GM06990 (cell line): ENCODE data around the gene UFM1.
"Not testable (repeated sequence)": the region's sequence is repeated elsewhere in the genome, so short reads cannot be mapped to it uniquely, and the experiment has no call there.

Experiments used
- DNase-seq: peaks from one replicate; pipeline ENCODE4 v3.0.0-alpha.2; 2011; ENCODE audit not compliant: insufficient read length; ENCODE audit errors: extremely low read depth
- H3K27me3 ChIP-seq: replicated peaks from 2 replicates; pipeline ENCODE4 v1.6.0; 2011; ENCODE audit warnings: low read length; ENCODE audit not compliant: control insufficient read depth, insufficient read depth
- H3K36me3 ChIP-seq: 2 replicates; pipeline ENCODE4 v1.5.1; 2011; ENCODE audit warnings: low read length; ENCODE audit not compliant: control insufficient read depth, insufficient read depth
- H3K4me3 ChIP-seq: replicated peaks from 2 replicates; pipeline ENCODE4 v1.5.1; 2011; ENCODE audit warnings: low read depth, mild to moderate bottlenecking, control low read depth, low read length
- TF ChIP-seq, protein P1 (sequence below): IDR thresholded peaks from 2 replicates; pipeline ENCODE4 v1.5.1; 2011; ENCODE audit warnings: low read length, control low read depth, mild to moderate bottlenecking, inconsistent platforms; ENCODE audit not compliant: insufficient read depth, poor library complexity, severe bottlenecking

Gene UFM1

DNA sequence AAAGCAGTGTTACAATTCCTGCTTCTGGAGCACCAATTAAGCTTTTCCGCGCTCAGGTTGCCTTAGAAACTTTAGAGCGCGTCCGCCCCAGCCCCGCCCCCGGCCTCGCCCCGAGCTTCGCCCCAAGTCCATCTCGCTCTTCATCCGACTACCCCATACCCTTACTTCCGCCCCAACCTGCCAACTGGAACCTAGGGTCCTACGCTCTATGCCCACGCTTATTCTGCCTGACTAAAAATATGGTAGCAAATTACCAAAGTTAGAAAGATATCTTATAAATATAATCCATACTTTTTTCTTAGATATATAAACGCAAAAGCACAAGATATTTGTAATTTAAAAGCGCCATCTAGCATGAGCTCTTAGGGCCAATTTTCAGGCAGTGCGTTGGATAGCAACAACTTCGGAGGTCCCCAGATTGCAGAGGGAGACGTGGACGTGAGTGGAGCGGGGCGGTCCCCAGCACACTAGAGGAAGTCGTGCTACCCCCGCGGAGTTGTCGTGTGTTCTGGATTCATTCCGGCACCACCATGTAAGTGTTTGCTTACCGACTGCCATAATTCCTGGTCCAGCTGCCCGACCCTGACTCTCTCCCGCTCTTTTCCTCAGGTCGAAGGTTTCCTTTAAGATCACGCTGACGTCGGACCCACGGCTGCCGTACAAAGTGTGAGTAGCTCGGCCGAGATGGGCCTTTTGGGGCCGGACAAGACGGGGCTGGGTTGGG is at the start of gene UFM1:
Gene UFM1, plus strand, starts transcription at position 462 of the 724 bp plus-strand sequence. Its CDS starts 69 bp downstream, at position 531.
- H3K27me3 ChIP-seq = no peaks in the 10 kb centered on the region
- peak; percentile 91 for DNase-seq
- no peaks in the 10 kb centered on the region; the same call in 1 of the 2 replicates for H3K36me3 ChIP-seq
- TF ChIP-seq, protein P1, sequence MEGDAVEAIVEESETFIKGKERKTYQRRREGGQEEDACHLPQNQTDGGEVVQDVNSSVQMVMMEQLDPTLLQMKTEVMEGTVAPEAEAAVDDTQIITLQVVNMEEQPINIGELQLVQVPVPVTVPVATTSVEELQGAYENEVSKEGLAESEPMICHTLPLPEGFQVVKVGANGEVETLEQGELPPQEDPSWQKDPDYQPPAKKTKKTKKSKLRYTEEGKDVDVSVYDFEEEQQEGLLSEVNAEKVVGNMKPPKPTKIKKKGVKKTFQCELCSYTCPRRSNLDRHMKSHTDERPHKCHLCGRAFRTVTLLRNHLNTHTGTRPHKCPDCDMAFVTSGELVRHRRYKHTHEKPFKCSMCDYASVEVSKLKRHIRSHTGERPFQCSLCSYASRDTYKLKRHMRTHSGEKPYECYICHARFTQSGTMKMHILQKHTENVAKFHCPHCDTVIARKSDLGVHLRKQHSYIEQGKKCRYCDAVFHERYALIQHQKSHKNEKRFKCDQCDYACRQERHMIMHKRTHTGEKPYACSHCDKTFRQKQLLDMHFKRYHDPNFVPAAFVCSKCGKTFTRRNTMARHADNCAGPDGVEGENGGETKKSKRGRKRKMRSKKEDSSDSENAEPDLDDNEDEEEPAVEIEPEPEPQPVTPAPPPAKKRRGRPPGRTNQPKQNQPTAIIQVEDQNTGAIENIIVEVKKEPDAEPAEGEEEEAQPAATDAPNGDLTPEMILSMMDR = no peak
- H3K4me3 ChIP-seq = peak within 1 kb of the TSS; percentile 81

DNA sequence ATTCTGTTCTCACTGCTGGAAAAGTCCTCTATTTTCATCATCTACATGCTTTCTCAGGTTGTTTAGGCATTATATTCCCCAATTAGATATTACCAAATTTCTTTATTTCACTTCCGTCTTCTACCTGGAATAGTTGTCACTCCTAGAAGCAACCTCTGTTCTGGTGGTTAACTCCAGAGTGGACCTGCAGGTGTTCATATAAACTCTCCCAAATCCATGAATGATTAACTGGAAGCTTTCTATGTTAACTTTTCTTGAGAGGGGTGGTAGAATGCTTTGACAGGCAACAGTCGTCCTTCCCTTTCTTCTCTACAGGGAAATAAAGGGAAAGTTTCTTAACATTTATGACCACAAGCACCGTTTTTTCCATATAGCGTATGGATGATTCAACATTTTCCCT is 48.4 kb upstream of the UFM1 start:
- no peaks in the 10 kb centered on the region for H3K27me3 ChIP-seq
- DNase-seq = no peak
- no peaks in the 10 kb centered on the region for H3K36me3 ChIP-seq
- TF ChIP-seq, protein P1 = no peak
- no peak overlapping the region for H3K4me3 ChIP-seq

DNA sequence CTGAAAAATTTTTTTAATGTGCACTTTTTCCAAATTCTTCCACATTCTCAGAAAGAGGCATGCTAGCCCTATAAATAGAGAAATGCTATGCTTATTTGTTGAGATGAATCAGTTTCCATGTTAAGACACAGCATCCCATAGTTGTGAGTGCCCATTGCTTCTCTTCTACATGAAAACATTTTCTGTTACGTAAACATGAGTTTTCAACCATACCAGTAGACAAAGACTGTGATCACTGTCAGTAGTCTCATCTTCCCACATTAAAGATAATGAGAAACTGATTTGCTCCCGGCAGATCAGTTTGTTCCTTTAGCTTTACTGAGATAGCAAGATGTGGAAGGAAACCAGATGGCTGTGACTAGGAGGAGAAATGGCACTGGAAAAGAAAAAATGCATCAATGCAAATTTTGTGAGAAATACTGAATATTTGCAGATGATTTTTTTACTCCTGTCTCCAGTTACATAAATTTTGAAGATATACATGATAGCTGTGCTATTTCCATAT is 45.8 kb upstream of the UFM1 start:
- no peaks in the 10 kb centered on the region for H3K27me3 ChIP-seq
- no peaks in the 10 kb centered on the region for H3K36me3 ChIP-seq
- no peak for DNase-seq
- TF ChIP-seq, protein P1 = no peak
- no peak overlapping the region for H3K4me3 ChIP-seq

DNA sequence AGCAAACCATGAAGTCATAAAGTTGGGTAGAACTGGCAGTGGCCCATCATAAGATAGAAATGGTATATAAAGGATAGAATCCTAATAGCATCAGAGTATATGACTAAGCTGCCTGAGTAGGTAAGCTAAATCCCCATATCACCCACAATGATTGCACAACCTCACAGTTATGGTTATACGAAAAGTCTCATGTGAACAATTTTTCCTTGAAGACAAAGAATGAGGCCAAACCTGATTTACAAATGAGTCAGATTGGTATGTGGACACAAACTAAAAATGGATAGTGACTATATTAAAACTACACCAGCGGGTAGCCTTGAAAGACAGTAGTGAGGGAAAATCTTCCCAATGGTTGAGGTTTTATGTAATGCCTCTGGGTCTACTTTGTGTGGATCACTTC is 40.9 kb upstream of the UFM1 start:
- DNase-seq = no peak
- TF ChIP-seq, protein P1 = no peak
- no peaks in the 10 kb centered on the region for H3K27me3 ChIP-seq
- H3K36me3 ChIP-seq = no peaks in the 10 kb centered on the region
- no peak overlapping the region for H3K4me3 ChIP-seq

DNA sequence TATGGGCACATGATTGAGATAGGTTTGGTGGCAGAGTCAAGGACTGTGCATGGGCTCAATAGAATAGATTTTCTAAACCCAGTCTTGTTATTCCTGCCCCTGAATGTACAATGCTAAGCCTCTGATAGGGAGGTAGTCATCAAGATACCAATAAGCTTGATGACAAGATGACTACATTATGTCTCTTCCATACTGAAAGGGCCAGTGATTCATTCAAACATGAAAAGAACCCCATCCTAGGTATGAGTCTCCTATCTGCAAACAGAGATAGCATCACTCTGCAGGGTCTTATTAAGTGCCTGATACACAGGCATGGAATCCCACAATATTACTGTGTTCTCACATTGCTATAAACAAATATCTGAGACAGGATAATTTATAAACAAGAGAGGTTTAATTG is 40.3 kb upstream of the UFM1 start:
- TF ChIP-seq, protein P1 = no peak
- DNase-seq = no peak
- Histone ChIP-seq H3K27me3 (no peaks in the 10 kb centered on the region), H3K4me3 (no peak overlapping the region), H3K36me3 (no peaks in the 10 kb centered on the region)

DNA sequence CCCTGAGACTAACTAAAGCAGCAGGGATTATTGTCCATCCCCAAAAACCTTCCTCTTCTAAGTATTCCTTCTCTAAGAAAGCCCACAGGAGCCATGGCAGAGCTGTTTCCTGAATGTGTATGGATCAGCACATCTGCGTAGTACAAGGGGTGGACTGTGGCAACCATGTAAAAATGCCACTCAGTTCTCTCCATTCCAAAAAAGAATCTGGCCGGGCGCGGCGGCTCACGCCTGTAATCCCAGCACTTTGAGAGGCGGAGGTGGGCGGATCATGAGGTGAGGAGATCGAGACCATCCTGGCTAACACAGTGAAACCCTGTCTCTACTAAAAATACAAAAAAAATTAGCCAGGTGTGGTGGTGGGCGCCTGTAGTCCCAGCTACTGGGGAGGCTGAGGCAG is 38.5 kb upstream of the UFM1 start:
- not testable (repeated sequence) for H3K27me3 ChIP-seq, H3K4me3 ChIP-seq, DNase-seq

More for the DNA sequence above, 38.5 kb upstream of the UFM1 start:
- H3K36me3 ChIP-seq = not testable (repeated sequence)
